ENCODE measurements around the gene MACROD2.

GRCh38 chr20:14889496-14890255 lies 894.4 kb downstream of the MACROD2 start:
- TF ChIP-seq, protein P1, sequence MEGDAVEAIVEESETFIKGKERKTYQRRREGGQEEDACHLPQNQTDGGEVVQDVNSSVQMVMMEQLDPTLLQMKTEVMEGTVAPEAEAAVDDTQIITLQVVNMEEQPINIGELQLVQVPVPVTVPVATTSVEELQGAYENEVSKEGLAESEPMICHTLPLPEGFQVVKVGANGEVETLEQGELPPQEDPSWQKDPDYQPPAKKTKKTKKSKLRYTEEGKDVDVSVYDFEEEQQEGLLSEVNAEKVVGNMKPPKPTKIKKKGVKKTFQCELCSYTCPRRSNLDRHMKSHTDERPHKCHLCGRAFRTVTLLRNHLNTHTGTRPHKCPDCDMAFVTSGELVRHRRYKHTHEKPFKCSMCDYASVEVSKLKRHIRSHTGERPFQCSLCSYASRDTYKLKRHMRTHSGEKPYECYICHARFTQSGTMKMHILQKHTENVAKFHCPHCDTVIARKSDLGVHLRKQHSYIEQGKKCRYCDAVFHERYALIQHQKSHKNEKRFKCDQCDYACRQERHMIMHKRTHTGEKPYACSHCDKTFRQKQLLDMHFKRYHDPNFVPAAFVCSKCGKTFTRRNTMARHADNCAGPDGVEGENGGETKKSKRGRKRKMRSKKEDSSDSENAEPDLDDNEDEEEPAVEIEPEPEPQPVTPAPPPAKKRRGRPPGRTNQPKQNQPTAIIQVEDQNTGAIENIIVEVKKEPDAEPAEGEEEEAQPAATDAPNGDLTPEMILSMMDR (IDR thresholded peaks at IDR 0.05; ENCODE audit: insufficient read depth, low read depth, low read length), result no peak
- TF ChIP-seq EZH2 (IDR thresholded peaks at IDR 0.05; ENCODE audit: insufficient read depth, low read length), result no peak
